Caco-2 (cell line): ENCODE measurements around the gene LMF1. TPM values are rescaled to one million over a fixed set of nuclear protein-coding genes. Genes with fewer than 3 reads are reported as not detected.

Experiments used
- BruUV-seq: library from RNA; stranded (reverse); fragments of 400-500 nt; replicated peaks from 2 replicates; lab custom pipeline; 2021; lab: Mats Ljungman, UMichigan
- CTCF ChIA-PET: fragments of 300-600 bp; sonication (Branson Sonifier 250); formaldehyde crosslinking; loops from one replicate; lab custom pipeline; 2022; ENCODE audit warnings: antibody characterized with exemption; lab: Charles Lee
- POLR2A ChIA-PET: fragments of 300-600 bp; sonication (Branson Sonifier 250); formaldehyde crosslinking; loops from one replicate; lab custom pipeline; 2022; ENCODE audit warnings: antibody characterized with exemption; lab: Charles Lee
- DNase-seq, 2 experiments: peaks; one replicate each; pipeline versions ENCODE4 v3.0.0 to v3.0.0-alpha.2; 2020 to 2022
- H3K27me3 ChIP-seq: replicated peaks from 2 replicates; pipeline ENCODE4 v1.6.0; 2011; ENCODE audit warnings: low read length; ENCODE audit not compliant: control insufficient read depth, insufficient read depth
- H3K36me3 ChIP-seq: 2 replicates; pipeline ENCODE4 v1.5.1; 2011; ENCODE audit warnings: low read length; ENCODE audit not compliant: control insufficient read depth, insufficient read depth
- H3K4me1 ChIP-seq: fragments of 250-450 bp; sonication (Bioruptor Pico); 2 replicates; pipeline ENCODE4 v1.5.1; 2020; ENCODE audit warnings: mild to moderate bottlenecking
- H3K4me3 ChIP-seq: 2 replicates; pipeline ENCODE4 v1.5.1; 2011; ENCODE audit warnings: low read depth, mild to moderate bottlenecking, control low read depth, low read length
- H3K9me3 ChIP-seq: fragments of 250-450 bp; sonication (Bioruptor Pico); 2 replicates; pipeline ENCODE4 v1.5.1; 2020; ENCODE audit warnings: mild to moderate bottlenecking, moderate library complexity
- H3K27ac Mint-ChIP-seq: one replicate; pipeline ENCODE4 v1.8.0; 2022; ENCODE audit warnings: mixed read lengths; ENCODE audit not compliant: unreplicated experiment
- H3K27me3 Mint-ChIP-seq: one replicate; pipeline ENCODE4 v1.8.0; 2022; ENCODE audit warnings: mixed read lengths; ENCODE audit not compliant: insufficient read depth, unreplicated experiment
- H3K36me3 Mint-ChIP-seq: one replicate; pipeline ENCODE4 v1.8.0; 2022; ENCODE audit warnings: mild to moderate bottlenecking, mixed read lengths; ENCODE audit not compliant: insufficient read depth, unreplicated experiment
- H3K4me1 Mint-ChIP-seq: one replicate; pipeline ENCODE4 v1.8.0; 2022; ENCODE audit warnings: low read depth, mixed read lengths; ENCODE audit not compliant: unreplicated experiment
- H3K4me3 Mint-ChIP-seq: one replicate; pipeline ENCODE4 v1.8.0; 2022; ENCODE audit warnings: mild to moderate bottlenecking, moderate library complexity, mixed read lengths; ENCODE audit not compliant: unreplicated experiment
- H3K9me3 Mint-ChIP-seq: one replicate; pipeline ENCODE4 v1.8.0; 2022; ENCODE audit warnings: mixed read lengths; ENCODE audit not compliant: unreplicated experiment
- intact Hi-C: fragments of 100-400 bp; cut with micrococcal nuclease; formaldehyde crosslinking; loops from one replicate; pipeline ENCODE4 v1.10.0; 2022; ENCODE audit not compliant: unreplicated experiment
- total RNA-seq: library from RNA; stranded (reverse); gene quantifications from 2 replicates; pipeline ENCODE4 v1.2.3, GENCODE V29; 2022
- TF ChIP-seq, protein P1 (sequence below), 2 experiments: fragments of 200-600 bp in 1 of 2; IDR thresholded peaks; 1 replicate in 1 of 2; 2 replicates in 1 of 2; pipeline versions ENCODE4 v1.5.1 to v1.8.0; 2011 to 2022; ENCODE audit warnings: antibody characterized with exemption in 1 of 2, control low read depth in 1 of 2, inconsistent platforms in 1 of 2, low read depth in 1 of 2, low read length in 1 of 2, mild to moderate bottlenecking in 1 of 2, moderate library complexity in 1 of 2; ENCODE audit not compliant: insufficient read depth in 1 of 2, severe bottlenecking in 1 of 2, unreplicated experiment in 1 of 2

Gene LMF1
- total RNA-seq, 1 experiment from 2014 or later, result 12.3 TPM

DNA sequence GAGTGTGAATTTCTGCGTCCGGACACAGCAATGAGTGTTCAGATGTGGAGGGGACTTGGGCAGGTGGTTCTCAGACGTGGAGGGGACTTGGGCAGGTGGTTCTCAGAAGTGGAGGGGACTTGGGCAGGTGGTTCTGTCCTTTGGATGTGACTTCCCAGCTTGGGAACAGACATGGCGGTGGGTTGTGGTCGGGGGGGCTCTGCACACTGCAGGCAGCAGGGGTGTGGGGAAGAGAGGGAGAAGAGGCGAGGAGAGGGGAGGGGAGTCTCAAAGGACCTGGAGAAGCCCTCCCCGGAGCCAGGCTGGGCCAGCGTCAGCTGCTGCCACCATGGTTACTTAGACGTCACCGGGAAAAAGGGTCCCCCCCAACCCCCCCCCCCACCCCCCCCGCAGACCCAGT lies 20.6 kb upstream of the LMF1 start:
- Mint-ChIP-seq H3K27ac (no peak overlapping the region), H3K9me3 (no peaks in the 10 kb centered on the region), H3K4me1 (no peaks in the 10 kb centered on the region), H3K4me3 (no peak overlapping the region), H3K27me3 (no peaks in the 10 kb centered on the region), H3K36me3 (no peaks in the 10 kb centered on the region)
- POLR2A ChIA-PET, result no interaction called here
- H3K9me3 ChIP-seq, result no peaks in the 10 kb centered on the region
- intact Hi-C loops, result no loop called here
- H3K4me3 ChIP-seq, result no peak overlapping the region
- BruUV-seq, result no TSS peak
- CTCF ChIA-PET, result no interaction called here
- H3K4me1 ChIP-seq, result no peaks in the 10 kb centered on the region
- TF ChIP-seq, protein P1, sequence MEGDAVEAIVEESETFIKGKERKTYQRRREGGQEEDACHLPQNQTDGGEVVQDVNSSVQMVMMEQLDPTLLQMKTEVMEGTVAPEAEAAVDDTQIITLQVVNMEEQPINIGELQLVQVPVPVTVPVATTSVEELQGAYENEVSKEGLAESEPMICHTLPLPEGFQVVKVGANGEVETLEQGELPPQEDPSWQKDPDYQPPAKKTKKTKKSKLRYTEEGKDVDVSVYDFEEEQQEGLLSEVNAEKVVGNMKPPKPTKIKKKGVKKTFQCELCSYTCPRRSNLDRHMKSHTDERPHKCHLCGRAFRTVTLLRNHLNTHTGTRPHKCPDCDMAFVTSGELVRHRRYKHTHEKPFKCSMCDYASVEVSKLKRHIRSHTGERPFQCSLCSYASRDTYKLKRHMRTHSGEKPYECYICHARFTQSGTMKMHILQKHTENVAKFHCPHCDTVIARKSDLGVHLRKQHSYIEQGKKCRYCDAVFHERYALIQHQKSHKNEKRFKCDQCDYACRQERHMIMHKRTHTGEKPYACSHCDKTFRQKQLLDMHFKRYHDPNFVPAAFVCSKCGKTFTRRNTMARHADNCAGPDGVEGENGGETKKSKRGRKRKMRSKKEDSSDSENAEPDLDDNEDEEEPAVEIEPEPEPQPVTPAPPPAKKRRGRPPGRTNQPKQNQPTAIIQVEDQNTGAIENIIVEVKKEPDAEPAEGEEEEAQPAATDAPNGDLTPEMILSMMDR (IDR thresholded peaks at IDR 0.05; ENCODE audit: insufficient read depth in 1 of 2, low read depth in 1 of 2, low read length in 1 of 2, severe bottlenecking in 1 of 2, unreplicated experiment in 1 of 2), result no peak
- H3K36me3 ChIP-seq, result no peaks in the 10 kb centered on the region
- H3K27me3 ChIP-seq, result no peaks in the 10 kb centered on the region
- DNase-seq, result no peak

DNA sequence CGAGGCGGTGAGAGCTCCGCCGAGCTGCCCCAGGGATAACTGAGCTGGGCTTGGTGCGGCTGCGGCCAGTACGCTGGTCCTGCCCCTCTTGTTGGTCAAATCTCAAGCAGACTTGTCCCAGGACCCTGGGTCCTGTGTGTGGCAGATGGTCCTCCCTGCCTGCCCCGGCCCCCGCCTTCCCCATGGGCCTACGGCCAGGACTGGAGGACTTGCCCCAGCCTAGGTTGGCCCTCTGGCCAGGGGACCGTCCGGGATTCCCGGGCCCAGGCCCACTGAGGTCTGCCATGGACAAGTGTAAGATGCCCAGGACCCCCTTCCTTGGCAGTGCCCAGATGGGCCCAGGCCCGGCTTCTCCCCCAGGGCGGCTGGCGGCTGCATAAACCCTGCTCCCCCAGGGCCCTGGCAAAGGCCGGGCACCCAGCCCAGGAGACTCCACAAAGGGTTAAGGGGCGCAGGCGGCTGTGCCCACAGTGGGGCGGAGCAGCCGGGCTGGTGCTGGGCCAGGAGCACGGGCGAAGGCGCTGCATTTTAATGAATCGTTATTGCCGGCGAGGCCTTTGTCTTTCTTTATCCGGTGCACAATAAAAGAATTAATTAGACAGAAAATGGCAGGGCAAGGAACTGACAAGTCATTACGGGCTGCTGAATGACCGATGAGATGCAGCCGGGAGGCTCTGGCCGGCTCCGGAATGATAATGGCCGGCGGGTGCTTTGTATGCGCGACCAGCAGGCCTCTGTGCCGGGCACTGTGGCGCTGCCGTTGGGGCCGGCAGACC lies 19.9 kb upstream of the LMF1 start:
- Mint-ChIP-seq H3K27me3 (no peaks in the 10 kb centered on the region), H3K4me3 (no peak overlapping the region), H3K4me1 (no peaks in the 10 kb centered on the region), H3K9me3 (no peaks in the 10 kb centered on the region), H3K27ac (no peak overlapping the region), H3K36me3 (no peaks in the 10 kb centered on the region)
- Histone ChIP-seq H3K4me1 (no peaks in the 10 kb centered on the region), H3K36me3 (no peaks in the 10 kb centered on the region), H3K9me3 (no peaks in the 10 kb centered on the region), H3K27me3 (no peaks in the 10 kb centered on the region), H3K4me3 (no peak overlapping the region)
- no TSS peak for BruUV-seq
- intact Hi-C loops, result no loop called here
- CTCF ChIA-PET, result no interaction called here
- TF ChIP-seq, protein P1 (IDR thresholded peaks at IDR 0.05; ENCODE audit: insufficient read depth in 1 of 2, low read depth in 1 of 2, low read length in 1 of 2, severe bottlenecking in 1 of 2, unreplicated experiment in 1 of 2), result no peak
- DNase-seq, result no peak
- POLR2A ChIA-PET, result no interaction called here

DNA sequence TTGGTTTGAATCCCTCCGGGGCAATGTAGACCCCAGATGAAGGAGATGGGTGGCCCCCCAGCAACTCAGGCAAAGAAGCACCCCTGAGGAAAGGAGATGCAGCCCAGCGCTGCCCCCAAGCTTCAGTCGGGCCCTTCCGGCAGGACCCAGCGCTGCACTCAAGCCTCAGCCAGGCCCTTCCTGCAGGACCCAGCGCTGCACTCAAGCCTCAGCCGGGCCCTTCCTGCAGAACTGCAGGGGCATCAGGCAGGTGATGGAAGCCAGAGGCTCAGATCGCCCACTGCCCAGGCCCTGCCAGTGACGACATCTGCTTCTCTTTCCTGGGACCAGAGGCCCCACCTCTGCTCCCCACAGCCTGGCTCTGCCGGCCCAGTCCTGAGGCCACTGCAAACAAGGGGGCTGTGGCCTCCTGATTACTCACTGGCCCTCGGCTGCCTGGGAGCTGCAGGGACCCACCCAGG lies 18.6 kb upstream of the LMF1 start:
- no TSS peak for BruUV-seq
- TF ChIP-seq, protein P1 (IDR thresholded peaks at IDR 0.05; ENCODE audit: insufficient read depth in 1 of 2, low read depth in 1 of 2, low read length in 1 of 2, severe bottlenecking in 1 of 2, unreplicated experiment in 1 of 2), result no peak
- Histone ChIP-seq H3K27me3 (no peaks in the 10 kb centered on the region), H3K4me1 (no peaks in the 10 kb centered on the region), H3K36me3 (no peaks in the 10 kb centered on the region), H3K9me3 (no peaks in the 10 kb centered on the region), H3K4me3 (no peak overlapping the region)
- DNase-seq, result no peak
- ChIA-PET POLR2A (no interaction called here), CTCF (no interaction called here)
- Mint-ChIP-seq H3K4me1 (no peaks in the 10 kb centered on the region), H3K9me3 (no peaks in the 10 kb centered on the region), H3K27ac (no peak overlapping the region), H3K4me3 (no peak overlapping the region), H3K36me3 (no peaks in the 10 kb centered on the region), H3K27me3 (no peaks in the 10 kb centered on the region)
- intact Hi-C loops, result no loop called here
